Naive thymus-derived CD8-positive, alpha-beta T cell (primary cell): ENCODE measurements around the gene IMMP2L. TPM values are rescaled to one million over a fixed set of nuclear protein-coding genes. Genes with fewer than 3 reads are reported as not detected.
A peak's percentile ranks its signal among the peaks of the same experiment; 100 is the strongest.

Experiments used
- ATAC-seq, 2 donors: fragments of 150-1000 bp; cut with Tn5 transposase in 1 of 2; sonication (Bioruptor Pico), chemical (Tn5 transposase) in 1 of 2; 1 replicate in 1 of 2; 2 replicates in 1 of 2; pipeline ENCODE4 v1.10.0; 2021; ENCODE audit warnings: mild to moderate bottlenecking in 2 of 2, moderate library complexity in 2 of 2
- POLR2A ChIA-PET: fragments of 350-600 bp; sonication (Branson Sonifier 250); formaldehyde crosslinking; loops from one replicate; lab custom pipeline; 2021; ENCODE audit warnings: antibody characterized with exemption; lab: Charles Lee
- DNase-seq, 10 donors: peaks; one replicate each; pipeline versions ENCODE4 v3.0.0 to v3.0.0-alpha.2; 2020 to 2022
- H3K27ac Mint-ChIP-seq, 10 donors: one replicate each; pipeline ENCODE4 v1.8.0; 2020 to 2022; ENCODE audit warnings: mild to moderate bottlenecking in 10 of 10, mixed read lengths in 10 of 10, moderate library complexity in 4 of 10, inconsistent platforms in 1 of 10
- H3K27me3 Mint-ChIP-seq, 5 donors: one replicate each; pipeline ENCODE4 v1.8.0; 2021 to 2022; ENCODE audit warnings: mixed read lengths in 5 of 5
- H3K36me3 Mint-ChIP-seq, 3 donors: one replicate each; pipeline ENCODE4 v1.8.0; 2020 to 2022; ENCODE audit warnings: mixed read lengths in 3 of 3, mild to moderate bottlenecking in 2 of 3, inconsistent platforms in 1 of 3
- H3K4me1 Mint-ChIP-seq, 4 donors: one replicate each; pipeline ENCODE4 v1.8.0; 2021 to 2022; ENCODE audit warnings: mixed read lengths in 4 of 4
- H3K4me3 Mint-ChIP-seq, 10 donors: one replicate each; pipeline ENCODE4 v1.8.0; 2020 to 2022; ENCODE audit warnings: mild to moderate bottlenecking in 10 of 10, mixed read lengths in 10 of 10, moderate library complexity in 6 of 10, inconsistent platforms in 1 of 10
- H3K9me3 Mint-ChIP-seq, 9 donors: one replicate each; pipeline ENCODE4 v1.8.0; 2020 to 2022; ENCODE audit warnings: mixed read lengths in 9 of 9, mild to moderate bottlenecking in 3 of 9, inconsistent platforms in 1 of 9, moderate library complexity in 1 of 9
- polyA plus RNA-seq, 3 donors: library from polyadenylated mRNA; unstranded; fragments of 300-500 nt; fragmentation: Illumina TruSeq; gene quantifications; one replicate each; pipeline ENCODE4 v1.2.3, GENCODE V29; 2021
- total RNA-seq, 8 experiments: library from RNA in 2 of 8; stranded (reverse) in 2 of 8; gene quantifications; one replicate each; pipeline ENCODE4 v1.2.3 and lab custom pipeline; 2021 to 2026

Gene IMMP2L
- total and polyA plus RNA-seq, 5 experiments from 2014 or later: 17.1 to 29.1 (median 19.6) TPM

- POLR2A ChIA-PET: no interaction called here
- no peak overlapping the region for H3K4me3 Mint-ChIP-seq
- DNase-seq (no peak), ATAC-seq (no peak)
- no peak overlapping the region for H3K27ac Mint-ChIP-seq
- H3K9me3 Mint-ChIP-seq: peaks cover 0 to 15% (median 1%) of the 10 kb centered on the region in 9 donors
- H3K4me1 Mint-ChIP-seq: peaks cover 6 to 17% (median 9%) of the 10 kb centered on the region in 4 donors
- H3K27me3 Mint-ChIP-seq: no peaks in the 10 kb centered on the region
- peaks cover 0 to 23% (median 20%) of the 10 kb centered on the region in 3 donors for H3K36me3 Mint-ChIP-seq
Observed at GRCh38 chr7:111498391-111499007, 63.8 kb downstream of the IMMP2L start.

DNA sequence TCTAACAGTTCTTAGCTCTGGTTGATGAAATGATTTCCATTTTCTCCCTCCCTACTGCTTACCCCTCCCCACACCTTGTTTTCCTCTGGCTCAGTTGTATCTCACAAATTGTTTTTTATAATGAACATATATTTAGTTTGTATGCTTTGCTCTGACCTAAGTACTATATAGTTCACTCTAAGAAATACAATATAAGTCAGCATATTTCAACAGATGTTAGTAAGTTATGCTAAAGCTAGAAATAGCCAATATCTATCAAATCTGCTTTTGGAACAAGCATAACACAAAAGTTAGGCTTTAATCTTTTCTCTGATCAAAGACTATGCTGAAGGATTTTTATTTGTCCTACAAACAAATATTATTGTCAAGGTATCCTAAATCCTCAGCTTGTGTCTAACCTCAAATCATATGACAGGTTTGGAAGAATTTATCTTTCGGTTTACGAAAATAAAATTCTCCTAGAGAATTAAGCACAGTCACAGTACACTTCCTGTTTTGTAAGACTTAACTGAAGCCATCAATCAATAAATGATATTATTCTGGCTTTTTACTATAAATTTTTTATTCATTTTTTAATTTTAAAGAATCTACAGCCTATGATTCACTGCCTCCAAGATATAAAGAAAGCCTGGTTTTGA is 67.0 kb downstream of the IMMP2L start:
- POLR2A ChIA-PET: no interaction called here
- Mint-ChIP-seq H3K27ac (peak overlapping the region in 1 of 10 donors; percentile 2), H3K9me3 (peaks cover 0 to 4% (median 0%) of the 10 kb centered on the region in 9 donors), H3K4me1 (peaks cover 6 to 17% (median 7%) of the 10 kb centered on the region in 4 donors), H3K27me3 (no peaks in the 10 kb centered on the region), H3K4me3 (no peak overlapping the region), H3K36me3 (peaks cover 0 to 10% (median 8%) of the 10 kb centered on the region in 3 donors)
- ATAC-seq: no peak
- DNase-seq: no peak

DNA sequence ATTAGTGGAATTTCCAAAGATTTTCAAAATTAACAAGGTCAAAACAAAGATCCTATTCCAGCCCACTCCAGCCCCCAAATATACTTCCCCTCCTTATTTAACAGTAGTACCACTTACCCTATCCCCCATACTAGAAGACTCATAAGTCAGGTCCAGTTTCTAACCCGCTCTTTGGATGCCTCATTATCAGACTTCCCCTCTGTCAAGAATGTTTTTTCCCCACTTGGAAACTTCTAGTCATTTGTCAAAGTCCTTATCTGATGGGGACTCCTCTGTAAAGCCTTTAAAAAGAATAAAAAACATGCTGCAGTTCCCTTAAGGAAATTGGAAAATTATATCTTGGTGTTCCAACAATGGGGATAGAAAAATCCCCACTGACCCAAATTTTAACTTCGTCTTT is 70.1 kb downstream of the IMMP2L start:
- H3K4me1 Mint-ChIP-seq: peaks cover 0 to 2% (median under 1%) of the 10 kb centered on the region in 4 donors
- peaks cover 0 to 6% (median 2%) of the 10 kb centered on the region in 3 donors for H3K36me3 Mint-ChIP-seq
- DNase-seq: no peak
- POLR2A ChIA-PET: no interaction called here
- H3K27ac Mint-ChIP-seq: no peak overlapping the region
- H3K4me3 Mint-ChIP-seq: no peak overlapping the region
- H3K9me3 Mint-ChIP-seq: no peaks in the 10 kb centered on the region
- no peak for ATAC-seq
- H3K27me3 Mint-ChIP-seq: no peaks in the 10 kb centered on the region

GRCh38 chr7:111486472-111487142 is 75.7 kb downstream of the IMMP2L start:
- Mint-ChIP-seq H3K27ac (no peak overlapping the region), H3K27me3 (no peaks in the 10 kb centered on the region), H3K4me1 (no peaks in the 10 kb centered on the region), H3K36me3 (peaks cover 2 to 11% (median 10%) of the 10 kb centered on the region in 3 donors), H3K9me3 (no peaks in the 10 kb centered on the region), H3K4me3 (no peak overlapping the region)
- ATAC-seq (peak; percentile 30 to 46), DNase-seq (peak in 4 of 10 donors; percentile 3 to 41 (median 34))
- POLR2A ChIA-PET: no interaction called here

- ATAC-seq (no peak), DNase-seq (no peak)
- Mint-ChIP-seq H3K4me1 (no peaks in the 10 kb centered on the region), H3K27me3 (no peaks in the 10 kb centered on the region), H3K9me3 (no peaks in the 10 kb centered on the region), H3K27ac (no peak overlapping the region), H3K4me3 (no peak overlapping the region), H3K36me3 (peaks cover 5 to 17% (median 12%) of the 10 kb centered on the region in 3 donors)
- POLR2A ChIA-PET: no interaction called here
Observed at GRCh38 chr7:111485701-111486380, 76.5 kb downstream of the IMMP2L start.

DNA sequence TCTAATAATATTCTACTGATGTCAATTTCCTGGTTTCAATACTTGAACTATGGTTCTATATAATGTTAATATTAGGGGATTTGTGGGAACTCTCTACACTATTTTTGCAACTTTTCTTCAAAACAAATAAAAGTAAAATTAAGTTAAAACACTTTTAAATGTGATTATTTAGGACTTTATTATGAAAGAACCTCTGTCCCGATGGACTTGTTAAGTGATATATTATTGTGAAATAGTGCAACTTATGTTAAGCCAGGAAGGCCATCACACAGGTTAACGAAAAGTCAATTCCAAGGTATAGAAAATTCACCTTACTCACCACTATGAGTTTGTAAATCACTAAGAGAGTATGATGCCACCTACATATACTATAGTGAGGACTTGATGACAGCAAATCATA is 79.2 kb downstream of the IMMP2L start:
- Mint-ChIP-seq H3K4me3 (no peak overlapping the region), H3K4me1 (peaks cover 0 to 1% (median 0%) of the 10 kb centered on the region in 4 donors), H3K36me3 (peaks cover 5 to 26% (median 13%) of the 10 kb centered on the region in 3 donors), H3K27me3 (no peaks in the 10 kb centered on the region), H3K9me3 (peaks cover 0 to 3% (median 0%) of the 10 kb centered on the region in 9 donors), H3K27ac (peak overlapping the region in 1 of 10 donors; percentile 11)
- no peak for ATAC-seq
- POLR2A ChIA-PET: no interaction called here
- no peak for DNase-seq

- DNase-seq (no peak), ATAC-seq (no peak)
- Mint-ChIP-seq H3K36me3 (peaks cover 13 to 46% (median 22%) of the 10 kb centered on the region in 3 donors), H3K4me3 (no peak overlapping the region), H3K9me3 (peaks cover 0 to 8% (median 3%) of the 10 kb centered on the region in 9 donors), H3K27ac (no peak overlapping the region), H3K4me1 (peaks cover 0 to 4% (median 0%) of the 10 kb centered on the region in 4 donors), H3K27me3 (no peaks in the 10 kb centered on the region)
- POLR2A ChIA-PET: no interaction called here
Observed at GRCh38 chr7:111477462-111478225, 84.6 kb downstream of the IMMP2L start.

GRCh38 chr7:111476586-111477293 is 85.6 kb downstream of the IMMP2L start:
- Mint-ChIP-seq H3K9me3 (peaks cover 0 to 8% (median 4%) of the 10 kb centered on the region in 9 donors), H3K27me3 (no peaks in the 10 kb centered on the region), H3K36me3 (peaks cover 13 to 43% (median 17%) of the 10 kb centered on the region in 3 donors), H3K4me3 (no peak overlapping the region), H3K27ac (no peak overlapping the region), H3K4me1 (peaks cover 0 to 4% (median 0%) of the 10 kb centered on the region in 4 donors)
- POLR2A ChIA-PET: no interaction called here
- ATAC-seq: no peak
- no peak for DNase-seq

GRCh38 chr7:111475959-111476358 is 86.3 kb downstream of the IMMP2L start:
- no peak for ATAC-seq
- no peak overlapping the region for H3K27ac Mint-ChIP-seq
- peaks cover 0 to 14% (median 6%) of the 10 kb centered on the region in 9 donors for H3K9me3 Mint-ChIP-seq
- no peak overlapping the region for H3K4me3 Mint-ChIP-seq
- no peak for DNase-seq
- POLR2A ChIA-PET: no interaction called here
- no peaks in the 10 kb centered on the region for H3K27me3 Mint-ChIP-seq
- peaks cover 0 to 4% (median 0%) of the 10 kb centered on the region in 4 donors for H3K4me1 Mint-ChIP-seq
- peaks cover 9 to 42% (median 16%) of the 10 kb centered on the region in 3 donors for H3K36me3 Mint-ChIP-seq

DNA sequence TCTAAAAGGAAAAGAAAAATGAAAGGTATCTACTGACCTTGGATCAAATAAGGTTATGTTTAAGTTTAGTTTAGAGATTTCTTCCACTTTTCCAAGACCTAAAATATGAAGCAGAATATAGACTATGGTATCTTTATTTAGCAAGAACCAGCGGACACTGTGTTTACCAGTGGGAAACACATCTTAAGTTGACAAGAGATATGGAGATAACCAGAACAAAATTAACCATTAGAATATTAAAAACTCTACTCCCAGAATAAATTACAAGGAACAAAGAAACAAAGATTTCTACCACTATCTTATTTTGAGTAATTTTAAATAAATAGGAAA is 86.9 kb downstream of the IMMP2L start:
- peaks cover 0 to 17% (median 8%) of the 10 kb centered on the region in 9 donors for H3K9me3 Mint-ChIP-seq
- no peak overlapping the region for H3K27ac Mint-ChIP-seq
- no peaks in the 10 kb centered on the region for H3K27me3 Mint-ChIP-seq
- ATAC-seq (no peak), DNase-seq (no peak)
- H3K4me3 Mint-ChIP-seq: no peak overlapping the region
- H3K36me3 Mint-ChIP-seq: peaks cover 9 to 41% (median 18%) of the 10 kb centered on the region in 3 donors
- POLR2A ChIA-PET: no interaction called here
- peaks cover 0 to 4% (median 0%) of the 10 kb centered on the region in 4 donors for H3K4me1 Mint-ChIP-seq

- H3K27me3 Mint-ChIP-seq: no peaks in the 10 kb centered on the region
- peaks cover 0 to 4% (median 0%) of the 10 kb centered on the region in 4 donors for H3K4me1 Mint-ChIP-seq
- H3K9me3 Mint-ChIP-seq: peaks cover 0 to 17% (median 8%) of the 10 kb centered on the region in 9 donors
- POLR2A ChIA-PET: no interaction called here
- no peak overlapping the region for H3K4me3 Mint-ChIP-seq
- no peak for DNase-seq
- peaks cover 9 to 46% (median 18%) of the 10 kb centered on the region in 3 donors for H3K36me3 Mint-ChIP-seq
- ATAC-seq: no peak
- H3K27ac Mint-ChIP-seq: peak overlapping the region in 1 of 10 donors; percentile 3
Observed at GRCh38 chr7:111474723-111475418, 87.4 kb downstream of the IMMP2L start.
